ENCODE measurements around the gene SF3A1. TPM values are rescaled to one million over a fixed set of nuclear protein-coding genes. Genes with fewer than 3 reads are reported as not detected.

SF3A1 gene
- total RNA-seq, 4 donors from 2014 or later: 19.5 to 185 (median 40.2) TPM

- H3K36me3 ChIP-seq: no peaks in the 10 kb centered on the region
Measured at GRCh38 chr22:30397656-30398635, 41.3 kb upstream of the SF3A1 start.

GRCh38 chr22:30396871-30397655, 40.4 kb upstream of the SF3A1 start, which contains the start of gene SEC14L2:
TSS of gene SEC14L2 (plus strand) at chr22:30397018. CDS start at chr22:30397117, 99 bp downstream.
- TF ChIP-seq CTCF (IDR thresholded peaks at IDR 0.05) (no peak), POLR2A (IDR thresholded peaks at IDR 0.05) (peak; percentile 24 to 54)
- H3K4me3 ChIP-seq: peak within 1 kb of the TSS; percentile 34 to 66
- DNase-seq: peak; percentile 68 to 73
- no peaks in the 10 kb centered on the region for H3K27me3 ChIP-seq
- peak within 1 kb of the TSS; percentile 5 to 66 for H3K27ac ChIP-seq
- no peaks in the 10 kb centered on the region for H3K9me3 ChIP-seq
- H3K36me3 ChIP-seq: no peaks in the 10 kb centered on the region
- H3K4me1 ChIP-seq: no peaks in the 10 kb centered on the region
- intact Hi-C loops (cut with DNase I; ENCODE audit: low total_unique reads): no loop called here

More at GRCh38 chr22:30397656-30398635, 41.3 kb upstream of the SF3A1 start:
- intact Hi-C loops (cut with DNase I; ENCODE audit: low total_unique reads): no loop called here
- DNase-seq: no peak
- Histone ChIP-seq H3K4me1 (no peaks in the 10 kb centered on the region), H3K27me3 (no peaks in the 10 kb centered on the region), H3K9me3 (no peaks in the 10 kb centered on the region), H3K27ac (peak overlapping the region in 1 of 2 donors; percentile 66), H3K4me3 (peak overlapping the region; percentile 34 to 66)
- no peak for TF ChIP-seq POLR2A (IDR thresholded peaks at IDR 0.05)
- TF ChIP-seq CTCF (IDR thresholded peaks at IDR 0.05): no peak

- Histone ChIP-seq H3K36me3 (no peaks in the 10 kb centered on the region), H3K27ac (no peak overlapping the region), H3K4me3 (no peak overlapping the region), H3K9me3 (no peaks in the 10 kb centered on the region), H3K4me1 (no peaks in the 10 kb centered on the region), H3K27me3 (no peaks in the 10 kb centered on the region)
- TF ChIP-seq CTCF (IDR thresholded peaks at IDR 0.05) (no peak), POLR2A (IDR thresholded peaks at IDR 0.05) (no peak)
- intact Hi-C loops (cut with DNase I; ENCODE audit: low total_unique reads): no loop called here
- no peak for DNase-seq
Measured at GRCh38 chr22:30393885-30394284, 37.2 kb upstream of the SF3A1 start.

DNA sequence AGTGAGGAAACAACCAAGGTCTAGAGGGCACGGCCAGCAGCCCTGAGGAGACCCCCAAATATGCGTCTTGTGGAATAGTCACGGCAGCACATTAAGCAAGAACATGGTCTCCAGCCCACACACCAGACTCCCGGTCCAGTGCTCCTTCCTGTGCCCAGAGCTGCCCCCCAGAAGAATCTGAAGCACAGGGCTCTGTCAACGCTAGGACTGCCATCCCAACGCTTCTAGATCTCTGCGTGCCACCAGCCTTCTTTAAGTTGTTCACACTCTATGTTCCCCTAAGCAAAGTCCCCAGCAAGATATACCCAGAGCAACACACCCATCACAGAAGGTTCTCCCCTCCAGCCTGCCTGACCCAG, 36.6 kb upstream of the SF3A1 start:
- Histone ChIP-seq H3K27ac (no peak overlapping the region), H3K4me3 (no peak overlapping the region), H3K27me3 (no peaks in the 10 kb centered on the region), H3K36me3 (no peaks in the 10 kb centered on the region), H3K4me1 (no peaks in the 10 kb centered on the region), H3K9me3 (no peaks in the 10 kb centered on the region)
- intact Hi-C loops (cut with DNase I; ENCODE audit: low total_unique reads): no loop called here
- DNase-seq: no peak
- TF ChIP-seq POLR2A (IDR thresholded peaks at IDR 0.05) (no peak), CTCF (IDR thresholded peaks at IDR 0.05) (no peak)

Measured in uterus (tissue), 4 donors.